Astrocyte (in vitro differentiated cells and primary cell): ENCODE results near the gene SCARF1.

Experiments
- CTCF ChIP-seq: IDR thresholded peaks from 2 replicates; pipeline ENCODE4 v1.5.1; 2011; ENCODE audit warnings: low read depth, mild to moderate bottlenecking, inconsistent platforms, low read length, moderate library complexity; ENCODE audit not compliant: insufficient read depth
- EZH2 ChIP-seq: IDR thresholded peaks from 2 replicates; pipeline ENCODE4 v1.6.1; 2012; ENCODE audit warnings: mild to moderate bottlenecking, low read length, inconsistent platforms; ENCODE audit not compliant: insufficient read depth

GRCh38 chr17:1658100-1658499 is 12.6 kb upstream of the SCARF1 start:
- no peak for TF ChIP-seq EZH2
- no peak for TF ChIP-seq CTCF
